Measurements from ENCODE around the gene NXNL1.
A peak's percentile ranks its signal among the peaks of the same experiment; 100 is the strongest.

Gene NXNL1

DNA sequence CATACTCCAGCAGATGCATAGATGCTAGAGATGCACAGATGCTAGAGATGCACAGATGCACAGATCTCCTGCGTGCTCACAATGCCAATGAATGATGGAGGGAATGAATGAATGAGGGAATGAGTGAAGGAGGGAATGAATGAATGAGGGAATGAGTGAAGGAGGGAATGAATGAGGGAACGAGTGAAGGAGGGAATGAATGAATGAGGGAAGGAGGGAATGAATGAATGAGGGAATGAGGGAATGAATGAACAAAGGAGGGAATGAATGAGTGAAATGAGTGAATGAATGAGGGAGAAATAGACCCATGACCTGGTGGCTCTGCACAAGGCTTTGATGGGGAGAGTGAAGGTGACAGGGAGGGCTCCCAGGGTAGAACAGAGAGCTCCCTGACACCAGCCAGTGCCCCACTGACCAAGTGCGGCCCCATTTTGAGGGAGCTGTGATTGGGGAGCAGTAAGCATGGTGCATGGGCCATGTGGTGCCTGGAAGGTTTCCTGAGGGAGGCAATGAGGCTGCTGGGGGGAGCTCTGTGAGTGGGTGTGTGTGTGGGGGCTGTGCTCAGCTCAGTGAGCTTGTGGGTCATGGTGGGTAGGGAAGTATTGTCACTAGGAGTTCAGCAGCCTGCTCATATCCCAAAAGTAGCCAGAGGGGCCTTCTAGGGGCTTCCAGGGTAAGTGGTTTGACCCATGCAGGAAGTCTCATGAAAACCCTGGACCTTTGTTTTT, 22.3 kb upstream of the NXNL1 start:
- H3K27ac ChIP-seq = no peak overlapping the region
- TF ChIP-seq, protein P1, sequence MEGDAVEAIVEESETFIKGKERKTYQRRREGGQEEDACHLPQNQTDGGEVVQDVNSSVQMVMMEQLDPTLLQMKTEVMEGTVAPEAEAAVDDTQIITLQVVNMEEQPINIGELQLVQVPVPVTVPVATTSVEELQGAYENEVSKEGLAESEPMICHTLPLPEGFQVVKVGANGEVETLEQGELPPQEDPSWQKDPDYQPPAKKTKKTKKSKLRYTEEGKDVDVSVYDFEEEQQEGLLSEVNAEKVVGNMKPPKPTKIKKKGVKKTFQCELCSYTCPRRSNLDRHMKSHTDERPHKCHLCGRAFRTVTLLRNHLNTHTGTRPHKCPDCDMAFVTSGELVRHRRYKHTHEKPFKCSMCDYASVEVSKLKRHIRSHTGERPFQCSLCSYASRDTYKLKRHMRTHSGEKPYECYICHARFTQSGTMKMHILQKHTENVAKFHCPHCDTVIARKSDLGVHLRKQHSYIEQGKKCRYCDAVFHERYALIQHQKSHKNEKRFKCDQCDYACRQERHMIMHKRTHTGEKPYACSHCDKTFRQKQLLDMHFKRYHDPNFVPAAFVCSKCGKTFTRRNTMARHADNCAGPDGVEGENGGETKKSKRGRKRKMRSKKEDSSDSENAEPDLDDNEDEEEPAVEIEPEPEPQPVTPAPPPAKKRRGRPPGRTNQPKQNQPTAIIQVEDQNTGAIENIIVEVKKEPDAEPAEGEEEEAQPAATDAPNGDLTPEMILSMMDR (IDR thresholded peaks at IDR 0.05) = no peak
- no peak for TF ChIP-seq ZFX (IDR thresholded peaks at IDR 0.05; ENCODE audit: borderline replicate concordance)

DNA sequence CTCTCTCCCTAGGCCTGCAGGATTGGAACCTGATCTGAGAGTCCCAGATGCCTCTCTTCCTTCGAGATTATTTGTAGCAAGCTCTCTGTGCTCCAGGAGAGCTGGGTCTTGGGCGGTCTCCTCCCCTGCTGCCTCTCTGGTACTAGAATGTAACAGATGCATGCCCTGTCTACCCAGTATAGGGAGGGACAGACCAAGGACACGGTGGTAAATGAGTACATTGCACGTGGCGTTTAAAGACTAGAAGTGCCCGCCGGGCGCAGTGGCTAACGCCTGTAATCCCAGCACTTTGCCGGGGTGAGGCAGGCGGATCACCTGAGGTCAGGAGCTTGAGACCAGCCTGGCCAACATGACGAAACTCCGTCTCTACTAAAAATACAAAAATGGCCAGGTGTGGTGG, 21.3 kb upstream of the NXNL1 start:
- TF ChIP-seq, protein P1 (IDR thresholded peaks at IDR 0.05) = no peak
- TF ChIP-seq ZFX (IDR thresholded peaks at IDR 0.05; ENCODE audit: borderline replicate concordance) = no peak
- H3K27ac ChIP-seq = no peak overlapping the region

DNA sequence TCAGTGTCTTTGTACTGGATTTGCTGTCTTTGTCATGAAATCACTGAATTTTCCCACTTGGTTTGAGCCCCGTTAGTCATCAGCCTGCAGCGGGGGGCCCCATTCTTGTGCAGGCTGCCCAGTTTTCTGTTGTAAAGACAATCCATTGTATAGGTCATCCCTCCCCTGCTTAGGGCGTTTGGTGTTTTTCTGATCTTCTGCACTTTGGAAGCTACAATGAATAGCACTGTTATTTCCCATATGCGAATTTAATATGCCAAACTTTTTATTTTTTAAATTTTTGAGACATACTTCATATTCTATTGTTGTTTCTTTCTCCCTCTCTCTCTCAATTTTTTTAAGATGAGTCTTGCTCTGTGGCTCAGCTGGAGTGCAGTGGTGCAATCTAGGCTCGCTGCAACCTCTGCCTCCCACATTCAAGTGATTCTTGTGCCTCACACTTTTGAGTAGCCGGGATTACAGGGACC, 18.6 kb upstream of the NXNL1 start:
- TF ChIP-seq, protein P1 (IDR thresholded peaks at IDR 0.05) = no peak
- TF ChIP-seq ZFX (IDR thresholded peaks at IDR 0.05; ENCODE audit: borderline replicate concordance) = no peak

DNA sequence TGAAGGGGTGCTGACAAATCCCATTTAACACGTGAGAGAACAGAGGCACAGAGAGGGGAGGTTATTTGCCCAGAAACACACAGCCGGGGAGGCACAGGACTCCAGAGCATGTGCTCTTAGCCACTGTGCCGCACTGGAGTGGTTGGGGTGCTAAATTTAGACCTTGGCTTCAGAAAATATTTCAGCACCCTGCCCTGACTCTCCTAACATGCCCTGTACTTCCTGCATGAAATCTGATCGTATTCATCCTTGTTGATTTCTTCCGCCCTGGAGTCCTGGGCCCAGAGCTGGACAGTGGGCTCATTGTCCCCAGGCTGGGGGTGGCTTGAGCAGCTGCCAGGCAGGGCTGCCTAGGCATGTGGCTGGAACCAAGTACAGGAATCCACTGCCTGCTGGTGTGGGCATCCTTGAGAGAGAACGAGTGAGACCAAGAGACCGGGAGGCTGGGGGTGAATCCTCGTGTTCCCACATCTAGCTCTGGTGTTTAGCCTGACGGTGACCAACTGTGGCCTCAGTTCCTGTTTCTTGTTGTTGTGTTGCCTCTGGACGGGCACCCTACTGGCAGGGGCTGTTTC, 14.9 kb upstream of the NXNL1 start:
- 0 out of 2 replicates have a peak overlapping the region, but pooled peaks have one; percentile 23 for H3K27ac ChIP-seq
- no peak for TF ChIP-seq ZFX (IDR thresholded peaks at IDR 0.05; ENCODE audit: borderline replicate concordance)
- TF ChIP-seq, protein P1 (IDR thresholded peaks at IDR 0.05) = no peak

More for the DNA sequence above, 18.6 kb upstream of the NXNL1 start:
- no peak overlapping the region for H3K27ac ChIP-seq

DNA sequence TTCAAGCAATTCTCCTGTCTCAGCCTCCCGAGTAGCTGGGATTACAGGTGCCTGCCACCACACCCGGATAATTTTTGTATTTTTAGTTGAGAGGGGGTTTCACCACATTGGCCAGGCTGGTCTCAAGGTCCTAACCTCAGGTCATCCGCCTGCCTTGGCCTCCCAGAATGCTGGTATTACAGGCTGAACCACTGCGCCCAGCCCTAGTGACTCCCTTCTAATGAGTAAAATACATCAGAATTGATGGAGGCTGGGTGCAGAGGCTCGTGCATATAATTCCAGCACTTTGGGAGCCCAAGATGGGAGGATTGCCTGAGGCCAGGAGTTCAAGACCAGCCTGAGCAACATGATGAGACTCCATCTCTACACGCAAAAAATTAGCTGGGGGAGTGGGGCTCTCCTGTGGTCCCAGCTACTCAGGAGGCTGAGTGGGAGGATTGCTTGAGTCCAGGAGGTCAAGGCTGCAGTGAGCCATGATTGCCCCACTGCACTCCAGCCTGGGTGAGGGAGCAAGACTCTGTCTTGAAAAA, 14.3 kb upstream of the NXNL1 start:
- H3K27ac ChIP-seq = 0 out of 2 replicates have a peak overlapping the region, but pooled peaks have one; percentile 23

DNA sequence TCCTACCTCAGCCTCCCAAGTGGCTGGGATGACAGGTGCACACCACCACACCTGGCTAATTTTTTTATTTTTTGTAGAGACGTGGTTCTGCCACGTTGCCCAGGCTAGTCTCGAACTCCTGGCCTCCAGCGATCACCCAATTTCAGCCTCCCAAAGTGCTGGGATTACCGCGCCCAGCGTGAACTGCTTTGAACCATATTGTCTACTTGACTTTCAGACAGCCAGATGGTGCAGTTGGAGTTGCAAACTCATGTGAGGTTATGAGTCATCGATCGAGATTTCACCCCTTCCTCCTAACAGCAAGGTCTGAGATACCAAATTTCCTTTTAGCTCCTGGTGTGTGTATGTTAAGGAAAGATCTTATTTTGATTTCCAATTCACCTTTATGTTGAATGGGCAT, 12.3 kb upstream of the NXNL1 start:
- no peak overlapping the region for H3K27ac ChIP-seq
- TF ChIP-seq, protein P1 (IDR thresholded peaks at IDR 0.05) = no peak
- no peak for TF ChIP-seq ZFX (IDR thresholded peaks at IDR 0.05; ENCODE audit: borderline replicate concordance)

DNA sequence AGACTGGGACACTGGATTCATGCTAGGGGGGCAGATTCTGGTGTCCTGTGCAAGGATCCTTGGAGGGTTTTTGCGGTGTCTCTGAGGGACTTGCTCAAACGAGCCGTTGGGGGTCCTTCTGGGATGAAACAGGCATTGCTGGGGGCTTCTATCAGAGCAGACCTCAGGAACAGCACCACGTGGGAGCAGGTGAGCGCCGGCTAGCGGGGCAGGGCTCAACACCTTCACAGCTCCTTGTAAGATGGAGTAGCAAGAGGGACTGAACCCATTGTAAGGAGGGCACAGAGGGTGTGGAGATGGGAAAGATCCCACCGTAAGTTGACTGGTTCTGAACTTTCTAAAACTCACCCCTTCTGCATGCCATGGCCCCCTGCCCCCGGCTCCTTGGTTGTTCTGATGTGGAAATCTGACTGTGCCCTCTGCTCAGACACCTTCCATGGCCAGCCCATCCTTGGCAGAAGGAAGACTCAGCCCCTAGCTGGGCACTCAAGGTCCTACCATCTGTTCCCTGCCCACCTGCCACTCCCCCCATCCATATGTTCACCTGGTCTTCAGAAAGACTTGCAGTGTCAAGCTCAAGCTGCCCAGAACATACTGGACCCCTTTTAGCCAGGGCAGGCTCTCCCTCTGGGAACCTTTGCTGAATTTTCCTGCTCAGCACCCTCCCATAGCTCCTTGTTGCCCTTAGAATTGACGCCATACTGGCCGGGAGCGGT, 10.8 kb upstream of the NXNL1 start:
- H3K27ac ChIP-seq = no peak overlapping the region
- TF ChIP-seq, protein P1 (IDR thresholded peaks at IDR 0.05) = no peak
- no peak for TF ChIP-seq ZFX (IDR thresholded peaks at IDR 0.05; ENCODE audit: borderline replicate concordance)

All from 22Rv1 (cell line).